Measurements from ENCODE around the gene XRCC1. TPM values are rescaled to one million over a fixed set of nuclear protein-coding genes. Genes with fewer than 3 reads are reported as not detected.

The XRCC1 gene
- total RNA-seq, 2 donors from 2014 or later = 19.7 to 31.0 TPM

- no peaks in the 10 kb centered on the region for H3K9me3 ChIP-seq
- no peak overlapping the region for H3K27ac ChIP-seq
- H3K4me1 ChIP-seq = peaks cover 28% of the 10 kb centered on the region
- WGBS, 2 donors = 86 to 99% methylated on average over 6 of the region's 6 CpGs
- H3K27me3 ChIP-seq = no peaks in the 10 kb centered on the region
- no peak overlapping the region for H3K4me3 ChIP-seq
- peaks cover 0 to 5% of the 10 kb centered on the region in 2 donors for H3K36me3 ChIP-seq (replicated peaks in 1 of 2; ENCODE audit: insufficient read depth in 1 of 2, low read depth in 2 of 2)
- intact Hi-C loops (cut with DNase I) = no loop called here
- DNase-seq (no peak), ATAC-seq (no peak)
- TF ChIP-seq POLR2A (IDR thresholded peaks at IDR 0.05) (no peak), CTCF (IDR thresholded peaks at IDR 0.05) (no peak)
These were observed 41.6 kb upstream of the XRCC1 start for GRCh38 chr19:43616954-43617353.

GRCh38 chr19:43616306-43616705 lies 41.0 kb upstream of the XRCC1 start:
- H3K9me3 ChIP-seq = no peaks in the 10 kb centered on the region
- H3K27ac ChIP-seq = no peak overlapping the region
- DNase-seq = no peak
- intact Hi-C loops (cut with DNase I) = no loop called here
- WGBS, 2 donors = 21 to 64% methylated on average over 1 of the region's 1 CpG
- no peak overlapping the region for H3K4me3 ChIP-seq
- peaks cover 28% of the 10 kb centered on the region for H3K4me1 ChIP-seq
- no peak for TF ChIP-seq CTCF (IDR thresholded peaks at IDR 0.05)
- no peak for TF ChIP-seq POLR2A (IDR thresholded peaks at IDR 0.05)
- no peak for ATAC-seq
- H3K36me3 ChIP-seq (replicated peaks in 1 of 2; ENCODE audit: insufficient read depth in 1 of 2, low read depth in 2 of 2) = peaks cover 0 to 5% of the 10 kb centered on the region in 2 donors
- no peaks in the 10 kb centered on the region for H3K27me3 ChIP-seq

GRCh38 chr19:43612374-43612773 lies 37.0 kb upstream of the XRCC1 start:
- no peak overlapping the region for H3K4me3 ChIP-seq
- TF ChIP-seq POLR2A (IDR thresholded peaks at IDR 0.05) = no peak
- no peak for TF ChIP-seq CTCF (IDR thresholded peaks at IDR 0.05)
- ATAC-seq (no peak), DNase-seq (no peak)
- no peaks in the 10 kb centered on the region for H3K27me3 ChIP-seq
- peaks cover 11% of the 10 kb centered on the region for H3K4me1 ChIP-seq
- WGBS, 2 donors = 91 to 96% methylated on average over 5 to 12 of the region's 12 CpGs
- no peak overlapping the region for H3K27ac ChIP-seq
- peaks cover 0 to 5% of the 10 kb centered on the region in 2 donors for H3K36me3 ChIP-seq (replicated peaks in 1 of 2; ENCODE audit: insufficient read depth in 1 of 2, low read depth in 2 of 2)
- intact Hi-C loops (cut with DNase I) = no loop called here
- H3K9me3 ChIP-seq = no peaks in the 10 kb centered on the region

GRCh38 chr19:43611788-43612187 lies 36.5 kb upstream of the XRCC1 start, which contains the start of gene SRRM5:
Gene SRRM5, plus strand, starts transcription at chr19:43612088. Its CDS starts 34 bp downstream, at chr19:43612122.
- H3K36me3 ChIP-seq (replicated peaks in 1 of 2; ENCODE audit: insufficient read depth in 1 of 2, low read depth in 2 of 2) = peaks cover 0 to 5% of the 10 kb centered on the region in 2 donors
- no peaks in the 10 kb centered on the region for H3K27me3 ChIP-seq
- no peak for ATAC-seq
- intact Hi-C loops (cut with DNase I) = no loop called here
- TF ChIP-seq CTCF (IDR thresholded peaks at IDR 0.05) = no peak
- no peak for TF ChIP-seq POLR2A (IDR thresholded peaks at IDR 0.05)
- H3K9me3 ChIP-seq = no peaks in the 10 kb centered on the region
- peaks cover 14% of the 10 kb centered on the region for H3K4me1 ChIP-seq
- no peak within 1 kb of the TSS for H3K27ac ChIP-seq
- no peak for DNase-seq
- no peak within 1 kb of the TSS for H3K4me3 ChIP-seq
- 95 to 97% methylated on average over 3 of the region's 3 CpGs for WGBS, 2 donors

GRCh38 chr19:43610493-43610892 lies 35.2 kb upstream of the XRCC1 start:
- DNase-seq (no peak), ATAC-seq (no peak)
- H3K4me1 ChIP-seq = peaks cover 14% of the 10 kb centered on the region
- no peak for TF ChIP-seq POLR2A (IDR thresholded peaks at IDR 0.05)
- no peak for TF ChIP-seq CTCF (IDR thresholded peaks at IDR 0.05)
- H3K27ac ChIP-seq = no peak overlapping the region
- 71 to 82% methylated on average over 3 of the region's 3 CpGs for WGBS, 2 donors
- peaks cover 0 to 5% of the 10 kb centered on the region in 2 donors for H3K36me3 ChIP-seq (replicated peaks in 1 of 2; ENCODE audit: insufficient read depth in 1 of 2, low read depth in 2 of 2)
- H3K27me3 ChIP-seq = no peaks in the 10 kb centered on the region
- no peak overlapping the region for H3K4me3 ChIP-seq
- intact Hi-C loops (cut with DNase I) = no loop called here
- H3K9me3 ChIP-seq = no peaks in the 10 kb centered on the region

Measured in body of pancreas (tissue), 4 donors.